ENCODE results near the gene PLAGL2. TPM values are rescaled to one million over a fixed set of nuclear protein-coding genes. Genes with fewer than 3 reads are reported as not detected.

Gene PLAGL2
- total RNA-seq, 2 experiments from 2014 or later = 27.9 to 28.9 TPM

DNA sequence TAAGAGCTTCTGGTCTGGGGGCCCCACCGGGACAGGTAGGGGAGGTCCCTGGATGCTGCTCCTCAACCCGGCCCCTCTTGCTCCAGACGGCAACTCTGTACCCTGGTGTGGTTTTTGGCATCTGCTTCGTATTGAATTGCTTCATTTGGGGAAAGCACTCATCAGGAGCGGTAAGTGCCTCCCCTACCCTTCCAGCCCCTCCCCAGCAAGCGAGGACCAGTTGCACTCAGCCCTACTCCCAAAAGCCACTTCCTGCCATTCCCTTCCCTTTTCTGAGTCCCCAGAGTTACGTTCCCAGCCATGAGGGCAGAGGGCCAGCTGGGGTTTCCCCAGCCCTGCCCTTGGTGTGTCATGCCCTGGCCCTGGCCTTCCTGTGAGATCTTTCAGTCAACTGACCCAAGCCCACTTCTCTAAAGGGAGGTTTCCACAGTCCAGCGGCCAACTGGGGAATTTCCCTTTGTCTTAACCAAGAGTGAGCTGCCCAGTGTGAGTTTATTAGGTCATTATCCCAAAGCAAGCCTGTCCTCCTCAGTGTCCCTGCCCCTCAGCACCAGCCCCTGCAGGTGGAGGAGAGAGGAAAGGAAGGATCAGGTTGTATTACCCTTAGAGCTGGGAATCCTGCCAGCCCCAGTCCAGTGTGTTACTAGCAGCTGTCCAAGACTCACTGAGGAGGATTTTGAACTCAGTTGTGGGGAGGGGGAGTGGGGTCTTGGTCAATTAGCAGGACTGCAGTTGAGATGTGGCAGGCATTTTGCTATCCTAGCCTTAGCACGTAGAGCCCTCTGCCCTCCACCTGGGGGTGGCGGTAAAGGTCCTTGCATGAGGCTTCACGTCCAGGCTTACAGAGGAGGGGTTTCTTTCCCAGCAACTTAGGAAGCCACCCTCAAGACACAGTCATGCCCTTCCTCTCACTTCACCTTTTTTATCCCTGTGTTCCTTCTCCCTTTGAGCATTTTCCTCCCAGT lies 52.2 kb downstream of the PLAGL2 start:
- CTCF ChIA-PET = no interaction called here
- H3K36me3 Mint-ChIP-seq (ENCODE audit: low read depth) = peaks cover 55% of the 10 kb centered on the region

GRCh38 chr20:32153771-32154170 lies 53.8 kb downstream of the PLAGL2 start:
- DNase-seq = no peak
- Mint-ChIP-seq H3K36me3 (ENCODE audit: low read depth) (peaks cover 48% of the 10 kb centered on the region), H3K27me3 (no peaks in the 10 kb centered on the region), H3K4me1 (peaks cover 3% of the 10 kb centered on the region), H3K27ac (no peak overlapping the region), H3K4me3 (no peak overlapping the region), H3K9me3 (no peaks in the 10 kb centered on the region)
- POLR2A ChIA-PET = no interaction called here
- CTCF ChIA-PET = no interaction called here

More for the DNA sequence above, 52.2 kb downstream of the PLAGL2 start:
- no peak overlapping the region for H3K27ac Mint-ChIP-seq
- H3K27me3 Mint-ChIP-seq = no peaks in the 10 kb centered on the region
- peak; percentile 24 for DNase-seq
- H3K4me1 Mint-ChIP-seq = peaks cover 3% of the 10 kb centered on the region
- H3K4me3 Mint-ChIP-seq = no peak overlapping the region
- POLR2A ChIA-PET = no interaction called here
- H3K9me3 Mint-ChIP-seq = no peaks in the 10 kb centered on the region

DNA sequence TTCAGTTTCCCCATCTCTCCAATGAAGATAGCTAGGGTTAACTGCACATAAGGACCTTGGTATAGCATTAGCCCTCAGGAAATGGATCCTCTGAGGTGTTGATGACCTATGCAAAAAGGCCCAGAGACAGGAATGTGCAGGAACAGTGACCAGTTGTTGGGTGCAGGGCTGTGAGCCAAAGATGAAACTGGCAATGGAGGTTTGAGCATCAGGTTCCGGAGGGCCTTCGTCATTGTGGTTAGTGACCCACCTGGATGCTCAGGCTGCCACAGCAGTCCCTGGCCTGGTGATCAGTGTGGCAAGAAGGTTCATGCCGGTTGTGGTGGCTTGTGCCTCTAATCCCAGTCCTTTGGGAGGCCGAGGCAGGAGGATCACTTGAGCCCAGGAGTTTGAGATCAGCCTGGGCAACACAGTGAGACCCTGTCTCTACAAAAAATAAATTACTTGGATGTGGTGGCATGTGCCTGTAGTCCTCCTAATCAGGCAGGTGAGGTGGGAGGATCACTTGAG lies 54.3 kb downstream of the PLAGL2 start:
- Mint-ChIP-seq H3K27ac (no peak overlapping the region), H3K9me3 (no peaks in the 10 kb centered on the region), H3K36me3 (ENCODE audit: low read depth) (peaks cover 47% of the 10 kb centered on the region), H3K27me3 (no peaks in the 10 kb centered on the region), H3K4me3 (no peak overlapping the region), H3K4me1 (peaks cover 3% of the 10 kb centered on the region)
- no peak for DNase-seq
- ChIA-PET POLR2A (no interaction called here), CTCF (no interaction called here)

GRCh38 chr20:32152421-32153155 lies 55.0 kb downstream of the PLAGL2 start:
- DNase-seq = no peak
- ChIA-PET CTCF (no interaction called here), POLR2A (no interaction called here)
- Mint-ChIP-seq H3K4me3 (no peak overlapping the region), H3K9me3 (no peaks in the 10 kb centered on the region), H3K27me3 (no peaks in the 10 kb centered on the region), H3K36me3 (ENCODE audit: low read depth) (peaks cover 43% of the 10 kb centered on the region), H3K4me1 (peaks cover 3% of the 10 kb centered on the region), H3K27ac (no peak overlapping the region)

DNA sequence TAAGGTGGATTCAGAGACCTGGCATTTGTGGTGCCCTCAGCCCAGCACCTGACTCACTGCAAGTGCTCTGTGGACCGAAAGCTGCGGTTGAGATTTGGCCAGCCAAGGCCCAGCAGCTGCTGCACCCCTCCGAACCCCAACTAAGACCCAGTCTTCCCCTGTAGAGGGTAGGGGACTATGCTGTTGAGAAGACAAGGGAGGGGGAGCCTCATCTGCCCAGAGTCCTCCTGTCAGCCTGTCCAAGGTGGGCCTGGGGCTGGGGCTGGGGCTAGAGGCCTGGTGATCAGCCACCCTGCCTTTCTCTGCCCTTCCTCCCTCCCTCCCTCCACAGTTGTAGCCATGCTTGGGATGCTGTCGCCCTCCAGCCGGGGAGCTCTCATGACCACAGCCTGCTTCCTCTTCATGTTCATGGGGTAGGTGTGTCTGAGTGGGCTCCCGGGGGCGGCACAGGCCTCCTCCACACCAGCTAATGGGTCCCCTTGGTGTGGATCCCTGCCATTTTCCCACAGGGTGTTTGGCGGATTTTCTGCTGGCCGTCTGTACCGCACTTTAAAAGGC lies 57.2 kb downstream of the PLAGL2 start:
- Mint-ChIP-seq H3K27ac (no peak overlapping the region), H3K36me3 (ENCODE audit: low read depth) (peaks cover 54% of the 10 kb centered on the region), H3K9me3 (no peaks in the 10 kb centered on the region), H3K4me1 (peaks cover 3% of the 10 kb centered on the region), H3K4me3 (no peak overlapping the region), H3K27me3 (no peaks in the 10 kb centered on the region)
- no peak for DNase-seq
- POLR2A ChIA-PET = interaction anchor here (0.5 kb wide), 1 partner anchor 41 kb away, joined by 3 read pairs; the partner anchor contains the start of gene TM9SF4
- CTCF ChIA-PET = no interaction called here

GRCh38 chr20:32149566-32150170 lies 57.9 kb downstream of the PLAGL2 start:
- peaks cover 3% of the 10 kb centered on the region for H3K4me1 Mint-ChIP-seq
- H3K9me3 Mint-ChIP-seq = no peaks in the 10 kb centered on the region
- H3K4me3 Mint-ChIP-seq = no peak overlapping the region
- CTCF ChIA-PET = no interaction called here
- no peak for DNase-seq
- no peak overlapping the region for H3K27ac Mint-ChIP-seq
- peaks cover 55% of the 10 kb centered on the region for H3K36me3 Mint-ChIP-seq (ENCODE audit: low read depth)
- H3K27me3 Mint-ChIP-seq = no peaks in the 10 kb centered on the region
- POLR2A ChIA-PET = no interaction called here

DNA sequence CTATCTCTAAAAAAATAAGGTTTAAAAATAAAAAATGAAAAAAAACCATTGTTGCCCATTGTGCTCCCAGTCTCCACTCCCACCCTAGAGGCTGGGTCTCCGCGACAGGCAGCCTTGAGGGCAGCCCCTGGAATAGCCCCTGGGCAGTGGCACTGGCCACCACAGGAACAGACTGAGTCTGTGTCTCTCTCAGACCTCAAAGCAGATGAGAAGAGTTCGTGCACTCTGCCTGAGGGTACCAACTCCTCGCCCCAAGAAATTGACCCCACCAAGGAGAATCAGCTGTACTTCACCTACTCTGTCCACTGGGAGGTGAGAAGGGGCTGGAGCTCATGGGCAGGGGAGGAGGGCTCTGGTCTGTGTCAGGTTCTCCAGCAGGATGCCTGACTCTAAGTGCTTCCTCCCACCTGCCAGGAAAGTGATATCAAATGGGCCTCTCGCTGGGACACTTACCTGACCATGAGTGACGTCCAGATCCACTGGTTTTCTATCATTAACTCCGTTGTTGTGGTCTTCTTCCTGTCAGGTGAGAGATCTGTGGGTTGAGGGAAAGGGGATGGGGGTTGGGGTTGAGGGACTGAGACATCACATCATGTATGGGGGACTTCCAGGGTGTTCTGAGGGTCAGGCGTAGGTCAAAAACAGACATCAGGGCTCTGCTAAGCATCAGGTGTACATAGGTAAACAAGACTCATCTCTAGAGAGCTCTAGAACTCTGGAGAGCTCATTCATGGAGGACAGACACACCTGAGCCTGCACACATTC lies 62.5 kb downstream of the PLAGL2 start:
- Mint-ChIP-seq H3K36me3 (ENCODE audit: low read depth) (peaks cover 65% of the 10 kb centered on the region), H3K9me3 (no peaks in the 10 kb centered on the region), H3K4me3 (no peak overlapping the region), H3K4me1 (no peaks in the 10 kb centered on the region), H3K27me3 (no peaks in the 10 kb centered on the region), H3K27ac (no peak overlapping the region)
- ChIA-PET POLR2A (no interaction called here), CTCF (no interaction called here)
- no peak for DNase-seq

DNA sequence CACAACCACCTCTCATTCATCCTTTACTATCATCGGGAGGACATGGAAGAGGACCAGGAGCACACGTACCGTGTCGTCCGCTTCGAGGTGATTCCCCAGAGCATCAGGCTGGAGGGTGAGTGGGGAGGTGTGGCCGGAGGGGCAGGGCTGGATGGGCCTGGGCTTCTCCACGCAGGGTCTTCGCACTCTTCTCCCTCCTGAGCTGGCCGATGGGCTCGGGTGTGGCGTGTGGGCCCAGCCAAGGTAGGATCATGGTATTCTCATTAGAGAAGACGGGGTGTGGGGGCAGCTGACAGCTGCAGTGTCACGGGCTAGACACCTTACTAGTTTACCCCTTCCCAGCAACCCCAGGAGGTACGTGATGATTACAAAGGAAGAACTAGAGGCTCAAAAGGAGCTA lies 64.6 kb downstream of the PLAGL2 start:
- Mint-ChIP-seq H3K9me3 (no peaks in the 10 kb centered on the region), H3K27me3 (no peaks in the 10 kb centered on the region), H3K4me3 (no peak overlapping the region), H3K4me1 (no peaks in the 10 kb centered on the region), H3K27ac (no peak overlapping the region), H3K36me3 (ENCODE audit: low read depth) (peaks cover 74% of the 10 kb centered on the region)
- ChIA-PET CTCF (no interaction called here), POLR2A (no interaction called here)
- DNase-seq = no peak

Other genes with a start within 250 kb of the PLAGL2 start
- gene XKR7, start 239.6 kb downstream of the PLAGL2 start, total RNA-seq = not detected
- not detected for gene CCM2L, start 197.3 kb downstream of the PLAGL2 start, total RNA-seq
- under 1 TPM; 0.10 to 0.35 TPM for gene HCK, start 155.5 kb downstream of the PLAGL2 start, total RNA-seq
- gene TM9SF4, start 98.0 kb downstream of the PLAGL2 start, total RNA-seq = 10 to 100 TPM; 37.6 to 38.6 TPM
- gene POFUT1, start 137 bp upstream of the PLAGL2 start, total RNA-seq = 10 to 100 TPM; 21.5 to 23.2 TPM
- gene KIF3B, start 69.9 kb upstream of the PLAGL2 start, total RNA-seq = 10 to 100 TPM; 23.1 to 23.4 TPM
- gene ASXL1, start 150.6 kb upstream of the PLAGL2 start, total RNA-seq = 100 to 1,000 TPM; 113 to 118 TPM